ENCODE data around the gene TRPM2.

TRPM2 gene

DNA sequence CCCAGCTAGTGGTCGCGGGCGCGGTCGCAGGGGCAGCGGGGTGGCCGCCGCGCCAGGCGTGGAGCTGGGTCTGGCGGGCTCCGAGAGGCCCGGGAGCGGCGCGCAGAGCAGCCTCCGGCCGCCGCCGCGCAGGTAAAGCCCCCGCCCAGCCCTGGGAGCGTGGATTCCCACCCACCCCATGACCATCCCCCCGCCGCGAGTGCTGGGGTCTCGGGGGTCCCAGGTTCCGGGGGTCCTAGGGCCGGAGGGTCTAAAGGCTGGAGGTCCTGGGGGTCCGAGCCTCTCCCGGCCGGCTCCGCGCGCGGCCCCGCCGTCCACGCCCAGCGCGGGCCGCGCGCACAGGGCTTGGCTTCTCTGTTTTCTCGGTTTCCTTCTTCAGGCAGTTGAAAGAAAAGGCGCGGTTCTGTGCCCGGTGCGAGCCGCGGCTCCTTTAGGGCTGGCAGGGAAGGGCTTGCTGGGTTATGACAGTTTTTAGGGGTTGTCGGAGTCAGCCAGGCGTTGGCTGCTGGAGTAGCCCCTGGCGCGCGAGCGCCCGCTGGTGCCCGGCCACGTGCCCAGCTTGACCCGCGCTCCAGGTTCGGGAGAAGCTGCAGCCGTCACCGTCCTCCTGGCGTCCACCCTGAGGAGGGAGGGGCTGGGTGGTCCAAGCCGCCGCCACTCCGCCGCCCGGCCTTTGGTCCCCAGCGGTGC, 102.2 kb downstream of the TRPM2 start:
- Histone ChIP-seq H3K36me3 (peaks cover 7% of the 10 kb centered on the region), H3K4me3 (ENCODE audit: low read depth, low read length) (peak overlapping the region; percentile 52), H3K9me3 (ENCODE audit: severe bottlenecking) (peaks cover 12% of the 10 kb centered on the region), H3K27me3 (ENCODE audit: insufficient read depth, low read depth, severe bottlenecking) (no peaks in the 10 kb centered on the region), H3K27ac (peak overlapping the region; percentile 21)
- TF ChIP-seq, protein P1, sequence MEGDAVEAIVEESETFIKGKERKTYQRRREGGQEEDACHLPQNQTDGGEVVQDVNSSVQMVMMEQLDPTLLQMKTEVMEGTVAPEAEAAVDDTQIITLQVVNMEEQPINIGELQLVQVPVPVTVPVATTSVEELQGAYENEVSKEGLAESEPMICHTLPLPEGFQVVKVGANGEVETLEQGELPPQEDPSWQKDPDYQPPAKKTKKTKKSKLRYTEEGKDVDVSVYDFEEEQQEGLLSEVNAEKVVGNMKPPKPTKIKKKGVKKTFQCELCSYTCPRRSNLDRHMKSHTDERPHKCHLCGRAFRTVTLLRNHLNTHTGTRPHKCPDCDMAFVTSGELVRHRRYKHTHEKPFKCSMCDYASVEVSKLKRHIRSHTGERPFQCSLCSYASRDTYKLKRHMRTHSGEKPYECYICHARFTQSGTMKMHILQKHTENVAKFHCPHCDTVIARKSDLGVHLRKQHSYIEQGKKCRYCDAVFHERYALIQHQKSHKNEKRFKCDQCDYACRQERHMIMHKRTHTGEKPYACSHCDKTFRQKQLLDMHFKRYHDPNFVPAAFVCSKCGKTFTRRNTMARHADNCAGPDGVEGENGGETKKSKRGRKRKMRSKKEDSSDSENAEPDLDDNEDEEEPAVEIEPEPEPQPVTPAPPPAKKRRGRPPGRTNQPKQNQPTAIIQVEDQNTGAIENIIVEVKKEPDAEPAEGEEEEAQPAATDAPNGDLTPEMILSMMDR (IDR thresholded peaks at IDR 0.05; ENCODE audit: low read depth, low read length) = peak; percentile 81
- peak; percentile 64 for DNase-seq

DNA sequence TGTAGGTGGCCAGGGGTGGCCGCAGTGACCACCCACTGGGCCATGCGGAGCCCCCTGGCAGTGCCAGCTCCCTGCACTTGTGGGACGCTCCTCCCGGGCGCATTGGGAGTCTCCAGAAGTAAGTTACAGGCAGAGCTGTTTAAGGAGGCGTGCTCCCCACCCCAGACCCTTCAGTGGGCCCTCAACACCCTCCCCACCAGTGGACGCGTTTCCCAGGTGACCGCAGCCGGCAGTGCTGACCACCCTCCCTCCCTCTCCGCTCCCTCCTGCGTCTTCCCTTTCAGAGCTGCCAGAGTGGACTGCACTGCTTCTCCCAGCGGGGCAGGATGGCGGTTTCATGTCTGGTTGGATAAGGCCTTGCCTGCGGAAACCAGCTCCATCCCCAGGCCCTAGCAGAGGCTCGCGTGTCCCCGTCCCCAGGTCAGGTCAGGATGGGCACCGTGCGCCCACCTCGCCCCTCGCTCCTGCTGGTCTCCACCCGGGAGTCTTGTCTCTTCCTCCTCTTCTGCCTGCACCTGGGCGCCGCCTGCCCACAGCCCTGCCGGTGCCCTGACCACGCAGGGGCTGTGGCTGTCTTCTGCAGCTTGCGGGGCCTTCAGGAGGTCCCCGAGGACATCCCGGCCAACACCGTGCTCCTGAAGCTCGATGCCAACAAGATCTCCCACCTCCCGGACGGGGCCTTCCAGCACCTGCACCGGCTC, 102.9 kb downstream of the TRPM2 start:
- Histone ChIP-seq H3K9me3 (ENCODE audit: severe bottlenecking) (peaks cover 12% of the 10 kb centered on the region), H3K4me3 (ENCODE audit: low read depth, low read length) (peak overlapping the region; percentile 52), H3K27ac (no peak overlapping the region), H3K36me3 (peaks cover 7% of the 10 kb centered on the region), H3K27me3 (ENCODE audit: insufficient read depth, low read depth, severe bottlenecking) (no peaks in the 10 kb centered on the region)
- TF ChIP-seq, protein P1 (IDR thresholded peaks at IDR 0.05; ENCODE audit: low read depth, low read length) = no peak
- DNase-seq = no peak

DNA sequence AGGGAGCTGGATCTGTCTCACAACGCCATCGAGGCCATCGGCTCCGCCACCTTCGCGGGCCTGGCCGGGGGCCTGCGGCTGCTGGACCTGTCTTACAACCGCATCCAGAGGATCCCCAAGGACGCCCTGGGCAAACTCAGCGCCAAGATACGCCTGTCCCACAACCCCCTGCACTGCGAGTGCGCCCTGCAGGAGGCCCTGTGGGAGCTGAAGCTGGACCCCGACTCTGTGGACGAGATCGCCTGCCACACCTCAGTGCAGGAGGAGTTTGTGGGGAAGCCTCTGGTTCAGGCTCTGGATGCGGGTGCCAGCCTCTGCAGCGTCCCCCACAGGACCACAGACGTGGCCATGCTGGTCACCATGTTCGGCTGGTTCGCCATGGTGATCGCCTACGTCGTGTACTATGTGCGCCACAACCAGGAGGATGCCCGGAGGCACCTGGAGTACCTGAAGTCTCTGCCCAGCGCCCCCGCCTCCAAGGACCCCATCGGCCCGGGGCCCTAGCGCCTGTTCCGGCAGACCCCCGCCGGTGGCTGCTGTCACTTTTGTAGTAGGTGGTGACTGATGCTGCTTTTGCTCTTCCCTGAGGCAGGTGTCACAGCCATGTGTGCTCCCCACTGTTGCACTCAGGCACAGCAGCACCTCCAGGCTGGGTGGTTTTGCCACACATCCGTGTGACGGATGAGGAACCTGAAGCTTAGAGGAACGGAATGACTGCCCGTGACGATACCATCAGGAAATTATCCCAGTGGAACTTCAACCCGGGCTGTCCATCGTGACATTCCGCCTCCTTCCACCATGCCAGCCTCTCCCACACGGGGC, 103.7 kb downstream of the TRPM2 start:
- Histone ChIP-seq H3K36me3 (peaks cover 7% of the 10 kb centered on the region), H3K27ac (no peak overlapping the region), H3K9me3 (ENCODE audit: severe bottlenecking) (peaks cover 12% of the 10 kb centered on the region), H3K27me3 (ENCODE audit: insufficient read depth, low read depth, severe bottlenecking) (no peaks in the 10 kb centered on the region), H3K4me3 (ENCODE audit: low read depth, low read length) (no peak overlapping the region)
- TF ChIP-seq, protein P1 (IDR thresholded peaks at IDR 0.05; ENCODE audit: low read depth, low read length) = no peak
- no peak for DNase-seq

DNA sequence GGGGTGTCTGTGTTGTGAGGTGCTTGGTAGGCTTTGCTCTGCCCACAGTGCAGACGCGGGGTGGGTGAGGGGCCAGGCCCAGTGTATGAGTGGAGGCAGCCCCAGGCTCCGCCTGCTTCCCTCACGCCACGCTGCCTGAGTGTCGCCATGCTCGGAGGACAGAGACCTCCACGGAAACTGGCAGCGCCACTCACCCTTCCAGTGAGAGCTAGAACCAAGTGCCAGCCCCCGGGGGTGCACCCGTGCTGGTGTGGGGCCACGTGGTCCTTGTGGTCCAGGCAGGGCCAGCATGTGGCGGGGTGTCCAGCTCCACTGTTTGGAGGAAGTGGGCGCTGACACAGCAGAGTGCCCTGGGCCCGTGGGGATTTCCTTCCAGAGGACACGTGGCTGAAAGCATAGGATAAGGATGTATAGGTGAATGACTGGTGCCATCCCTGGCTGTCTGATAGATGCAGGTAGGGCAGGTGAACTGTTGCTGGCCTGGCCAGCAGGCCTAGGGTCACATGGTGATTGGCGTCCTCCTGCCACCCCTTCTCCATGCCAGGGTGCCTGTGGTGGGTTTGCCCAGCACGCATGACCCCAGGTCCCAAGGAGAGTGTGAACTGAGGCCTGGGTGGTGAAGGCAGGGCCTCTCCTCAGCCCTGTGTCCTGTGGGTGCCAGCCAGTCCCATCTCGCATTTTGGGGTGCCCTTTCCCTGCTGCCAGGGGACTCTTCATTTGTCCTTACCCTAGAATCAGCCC, 105.7 kb downstream of the TRPM2 start:
- TF ChIP-seq, protein P1 (IDR thresholded peaks at IDR 0.05; ENCODE audit: low read depth, low read length) = no peak
- Histone ChIP-seq H3K36me3 (peaks cover 7% of the 10 kb centered on the region), H3K9me3 (ENCODE audit: severe bottlenecking) (peaks cover 4% of the 10 kb centered on the region), H3K27ac (no peak overlapping the region), H3K4me3 (ENCODE audit: low read depth, low read length) (no peak overlapping the region), H3K27me3 (ENCODE audit: insufficient read depth, low read depth, severe bottlenecking) (no peaks in the 10 kb centered on the region)
- peak; percentile 7 for DNase-seq

DNA sequence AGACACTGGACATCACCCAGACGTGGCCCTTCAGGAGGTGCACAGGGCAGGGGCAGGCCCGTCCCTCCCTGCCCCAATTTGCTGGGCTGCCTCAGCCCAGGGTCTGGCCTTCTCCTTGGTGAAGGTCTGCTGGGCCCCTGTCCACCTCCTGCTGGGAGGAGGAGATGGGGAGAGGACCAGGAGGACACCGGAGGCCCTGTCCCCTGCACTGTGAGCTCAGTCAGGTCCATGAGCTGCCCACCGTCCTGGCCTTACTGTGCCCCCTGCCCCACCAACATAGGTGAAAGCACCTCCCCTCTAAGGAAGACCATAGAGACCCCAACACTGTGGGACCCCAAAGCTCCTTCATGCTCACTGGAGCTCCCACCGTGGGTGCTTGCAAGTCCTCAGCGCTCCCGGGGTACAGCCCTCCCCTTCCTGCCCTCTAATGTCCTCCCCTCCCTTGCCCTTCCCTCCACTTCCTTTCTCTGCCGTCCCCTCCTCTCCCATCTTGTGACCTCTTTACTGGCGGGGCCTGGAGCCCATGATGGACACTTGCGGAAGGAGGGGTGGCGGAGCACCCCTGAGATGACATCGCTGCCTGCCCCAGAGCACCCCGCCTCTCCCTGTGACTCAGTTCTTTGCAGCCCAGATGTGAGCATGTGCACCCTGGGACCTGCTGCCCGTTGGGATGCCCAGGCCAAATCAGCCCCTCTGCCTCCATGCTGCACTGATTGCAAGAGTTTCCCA, 106.5 kb downstream of the TRPM2 start:
- no peaks in the 10 kb centered on the region for H3K9me3 ChIP-seq (ENCODE audit: severe bottlenecking)
- TF ChIP-seq, protein P1 (IDR thresholded peaks at IDR 0.05; ENCODE audit: low read depth, low read length) = no peak
- no peak for DNase-seq
- H3K27ac ChIP-seq = no peak overlapping the region
- peaks cover 7% of the 10 kb centered on the region for H3K36me3 ChIP-seq
- H3K27me3 ChIP-seq (ENCODE audit: insufficient read depth, low read depth, severe bottlenecking) = no peaks in the 10 kb centered on the region
- no peak overlapping the region for H3K4me3 ChIP-seq (ENCODE audit: low read depth, low read length)
